GM20000 (cell line): ENCODE data around the gene CCDC68.

ENCODE experiments used
- DNase-seq: peaks from one replicate; pipeline ENCODE4 v3.0.0; 2012; ENCODE audit warnings: low spot score
- CTCF ChIP-seq: IDR thresholded peaks from 2 replicates; pipeline ENCODE4 v1.5.1; 2012; ENCODE audit warnings: mild to moderate bottlenecking, control low read depth; ENCODE audit errors: extremely low read depth, missing control alignments

CCDC68 gene

GRCh38 chr18:54939361-54939917, 19.8 kb downstream of the CCDC68 start:
- no peak for DNase-seq
- no peak for TF ChIP-seq CTCF

GRCh38 chr18:54938506-54938905, 20.8 kb downstream of the CCDC68 start:
- no peak for TF ChIP-seq CTCF

GRCh38 chr18:54932472-54932871, 26.8 kb downstream of the CCDC68 start:
- DNase-seq = no peak
- TF ChIP-seq CTCF = no peak

More at GRCh38 chr18:54938506-54938905, 20.8 kb downstream of the CCDC68 start:
- no peak for DNase-seq

- no peak for TF ChIP-seq CTCF
- no peak for DNase-seq
These were observed 28.1 kb downstream of the CCDC68 start for GRCh38 chr18:54931152-54931551.

- DNase-seq = no peak
- TF ChIP-seq CTCF = no peak
These were observed 31.0 kb downstream of the CCDC68 start for GRCh38 chr18:54928236-54928635.

- no peak for DNase-seq
- no peak for TF ChIP-seq CTCF
These were observed 32.5 kb downstream of the CCDC68 start for GRCh38 chr18:54926593-54927325.

- no peak for DNase-seq
- TF ChIP-seq CTCF = no peak
These were observed 34.3 kb downstream of the CCDC68 start for GRCh38 chr18:54924948-54925347.
